Choroid plexus epithelial cell (primary cell): ENCODE results near the gene FAM124B.

Source experiments
- DNase-seq: peaks from one replicate; pipeline ENCODE4 v3.0.0-alpha.2; 2010; ENCODE audit warnings: low read depth
- H3K4me3 ChIP-seq: 2 replicates; pipeline ENCODE4 v1.5.1; 2011; ENCODE audit warnings: low read depth, mild to moderate bottlenecking, control low read depth, low read length, moderate library complexity
- CTCF ChIP-seq: conservative IDR thresholded peaks from 2 replicates; pipeline ENCODE4 v1.5.1; 2011; ENCODE audit warnings: low read depth, mild to moderate bottlenecking, control low read depth, inconsistent platforms, low read length, moderate library complexity

The FAM124B gene

GRCh38 chr2:224369028-224369632 is 32.8 kb downstream of the FAM124B start:
- peak; percentile 68 for DNase-seq
- TF ChIP-seq CTCF: peak; percentile 56
- H3K4me3 ChIP-seq: no peak overlapping the region

GRCh38 chr2:224366267-224366844 is 35.6 kb downstream of the FAM124B start:
- TF ChIP-seq CTCF: no peak
- peak; percentile 40 for DNase-seq
- H3K4me3 ChIP-seq: no peak overlapping the region

GRCh38 chr2:224365331-224365730 is 36.6 kb downstream of the FAM124B start:
- no peak overlapping the region for H3K4me3 ChIP-seq
- no peak for TF ChIP-seq CTCF
- DNase-seq: no peak

GRCh38 chr2:224363281-224363680 is 38.6 kb downstream of the FAM124B start:
- TF ChIP-seq CTCF: peak; percentile 28
- no peak overlapping the region for H3K4me3 ChIP-seq
- DNase-seq: peak; percentile 8

- TF ChIP-seq CTCF: no peak
- no peak for DNase-seq
- no peak overlapping the region for H3K4me3 ChIP-seq
Observed at GRCh38 chr2:224362094-224362493, 39.8 kb downstream of the FAM124B start.

GRCh38 chr2:224360801-224361251 is 41.1 kb downstream of the FAM124B start:
- no peak for DNase-seq
- H3K4me3 ChIP-seq: no peak overlapping the region
- TF ChIP-seq CTCF: no peak

GRCh38 chr2:224359569-224359968 is 42.3 kb downstream of the FAM124B start:
- TF ChIP-seq CTCF: peak; percentile 53
- peak; percentile 22 for DNase-seq
- no peak overlapping the region for H3K4me3 ChIP-seq
